ENCODE results near the gene LMBR1L. TPM values are rescaled to one million over a fixed set of nuclear protein-coding genes. Genes with fewer than 3 reads are reported as not detected.
"Not testable (repeated sequence)": the region's sequence is repeated elsewhere in the genome, so short reads cannot be mapped to it uniquely, and the experiment has no call there.

The LMBR1L gene
- total RNA-seq, 1 experiment from 2014 or later: 26.4 TPM

DNA sequence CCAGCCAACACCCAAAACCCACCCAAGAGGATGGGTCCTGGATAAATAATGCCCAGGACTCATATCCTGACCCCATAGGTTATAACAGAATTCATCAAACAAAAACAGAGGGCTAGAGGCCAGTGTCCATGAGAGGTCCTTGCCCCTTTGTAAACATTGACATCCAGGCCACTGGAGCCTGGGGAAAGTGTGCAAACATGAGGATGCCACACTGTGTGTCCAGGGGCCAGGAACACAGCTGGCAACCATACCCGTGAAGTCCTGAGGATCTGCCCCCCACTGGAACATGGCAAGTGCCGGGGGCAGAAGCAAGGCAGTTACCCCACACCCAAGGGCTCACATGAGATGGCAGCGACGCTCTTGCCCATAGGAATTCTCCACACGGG, 45.9 kb downstream of the LMBR1L start:
- Mint-ChIP-seq H3K36me3 (ENCODE audit: insufficient read depth, unreplicated experiment) (peaks cover 22% of the 10 kb centered on the region), H3K27ac (ENCODE audit: unreplicated experiment) (no peak overlapping the region)
- CTCF ChIA-PET: interaction anchor here (1.0 to 1.9 kb wide), 3 partner anchors 23 to 170 kb away, joined by 6 to 8 read pairs (median 7); no protein-coding TSS in a partner anchor

DNA sequence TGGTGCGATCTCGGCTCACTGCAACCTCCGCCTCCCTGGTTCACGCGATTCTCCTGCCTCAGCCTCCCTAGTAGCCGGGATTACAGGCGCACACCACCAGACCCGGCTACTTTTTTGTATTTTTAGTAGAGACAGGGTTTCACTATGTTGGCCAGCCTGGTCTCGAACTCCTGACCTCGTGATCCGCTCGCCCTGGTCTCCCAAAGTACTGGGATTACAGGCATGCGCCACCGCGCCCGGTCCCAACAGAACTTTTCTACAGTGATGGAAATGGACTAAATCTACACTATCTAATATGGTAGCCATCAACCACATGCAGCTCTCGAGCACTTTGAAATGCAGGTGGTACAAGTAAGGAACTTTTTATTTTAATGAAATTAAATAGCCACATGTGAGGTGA, 48.7 kb downstream of the LMBR1L start:
- H3K4me1 Mint-ChIP-seq (ENCODE audit: low read depth, unreplicated experiment): peaks cover 15% of the 10 kb centered on the region
- H3K4me3 Mint-ChIP-seq (ENCODE audit: low read depth, unreplicated experiment); CTCF ChIA-PET; DNase-seq; H3K9me3 Mint-ChIP-seq (ENCODE audit: low read depth, unreplicated experiment); BruUV-seq (replicated peaks); intact Hi-C loops (cut with micrococcal nuclease; ENCODE audit: unreplicated experiment); H3K27me3 Mint-ChIP-seq (ENCODE audit: unreplicated experiment); H3K27ac Mint-ChIP-seq (ENCODE audit: unreplicated experiment): not testable (repeated sequence)
- H3K36me3 Mint-ChIP-seq (ENCODE audit: insufficient read depth, unreplicated experiment): peaks cover 37% of the 10 kb centered on the region

More for the DNA sequence above, 45.9 kb downstream of the LMBR1L start:
- no peaks in the 10 kb centered on the region for H3K9me3 Mint-ChIP-seq (ENCODE audit: low read depth, unreplicated experiment)
- TF ChIP-seq, protein P1, sequence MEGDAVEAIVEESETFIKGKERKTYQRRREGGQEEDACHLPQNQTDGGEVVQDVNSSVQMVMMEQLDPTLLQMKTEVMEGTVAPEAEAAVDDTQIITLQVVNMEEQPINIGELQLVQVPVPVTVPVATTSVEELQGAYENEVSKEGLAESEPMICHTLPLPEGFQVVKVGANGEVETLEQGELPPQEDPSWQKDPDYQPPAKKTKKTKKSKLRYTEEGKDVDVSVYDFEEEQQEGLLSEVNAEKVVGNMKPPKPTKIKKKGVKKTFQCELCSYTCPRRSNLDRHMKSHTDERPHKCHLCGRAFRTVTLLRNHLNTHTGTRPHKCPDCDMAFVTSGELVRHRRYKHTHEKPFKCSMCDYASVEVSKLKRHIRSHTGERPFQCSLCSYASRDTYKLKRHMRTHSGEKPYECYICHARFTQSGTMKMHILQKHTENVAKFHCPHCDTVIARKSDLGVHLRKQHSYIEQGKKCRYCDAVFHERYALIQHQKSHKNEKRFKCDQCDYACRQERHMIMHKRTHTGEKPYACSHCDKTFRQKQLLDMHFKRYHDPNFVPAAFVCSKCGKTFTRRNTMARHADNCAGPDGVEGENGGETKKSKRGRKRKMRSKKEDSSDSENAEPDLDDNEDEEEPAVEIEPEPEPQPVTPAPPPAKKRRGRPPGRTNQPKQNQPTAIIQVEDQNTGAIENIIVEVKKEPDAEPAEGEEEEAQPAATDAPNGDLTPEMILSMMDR (IDR thresholded peaks at IDR 0.05; ENCODE audit: unreplicated experiment): no peak
- intact Hi-C loops (cut with micrococcal nuclease; ENCODE audit: unreplicated experiment): loop anchor here (1.0 to 2.0 kb wide), 2 partner anchors 34 to 57 kb away; no protein-coding TSS in a partner anchor
- BruUV-seq (replicated peaks): no TSS peak
- H3K4me3 Mint-ChIP-seq (ENCODE audit: low read depth, unreplicated experiment): no peak overlapping the region
- DNase-seq: no peak
- no peaks in the 10 kb centered on the region for H3K27me3 Mint-ChIP-seq (ENCODE audit: unreplicated experiment)
- H3K4me1 Mint-ChIP-seq (ENCODE audit: low read depth, unreplicated experiment): peaks cover 9% of the 10 kb centered on the region

DNA sequence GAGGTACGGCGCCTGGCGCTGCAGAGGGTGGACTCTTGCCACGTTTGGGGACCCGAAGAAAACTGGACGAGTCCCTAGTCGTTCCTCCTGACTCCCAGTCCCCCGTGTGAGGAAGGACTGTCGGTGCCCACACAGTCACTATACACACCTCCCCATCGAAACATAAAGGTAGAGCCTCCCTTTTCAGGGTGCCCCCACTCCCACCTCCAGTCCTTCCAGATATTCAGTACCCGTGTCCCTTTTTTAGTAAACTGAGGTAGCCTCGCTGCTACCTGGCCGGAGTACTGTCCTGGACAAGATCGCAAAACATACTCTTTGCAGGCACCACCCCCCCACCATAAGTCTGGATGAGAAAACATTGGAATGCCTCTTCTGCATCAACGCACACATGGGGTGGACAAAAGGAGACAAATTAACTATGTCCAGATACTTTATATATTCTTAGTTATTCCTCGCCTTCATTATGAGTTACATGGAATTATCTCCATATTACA, 49.4 kb downstream of the LMBR1L start:
- TSS peak; percentile 53 for BruUV-seq (replicated peaks)
- Mint-ChIP-seq H3K27ac (ENCODE audit: unreplicated experiment) (peak overlapping the region; percentile 61), H3K4me1 (ENCODE audit: low read depth, unreplicated experiment) (peaks cover 22% of the 10 kb centered on the region), H3K4me3 (ENCODE audit: low read depth, unreplicated experiment) (peak overlapping the region; percentile 79), H3K27me3 (ENCODE audit: unreplicated experiment) (no peaks in the 10 kb centered on the region), H3K9me3 (ENCODE audit: low read depth, unreplicated experiment) (no peaks in the 10 kb centered on the region), H3K36me3 (ENCODE audit: insufficient read depth, unreplicated experiment) (peaks cover 42% of the 10 kb centered on the region)
- peak; percentile 2 for DNase-seq
- TF ChIP-seq, protein P1 (IDR thresholded peaks at IDR 0.05; ENCODE audit: unreplicated experiment): no peak
- intact Hi-C loops (cut with micrococcal nuclease; ENCODE audit: unreplicated experiment): no loop called here
- CTCF ChIA-PET: no interaction called here

DNA sequence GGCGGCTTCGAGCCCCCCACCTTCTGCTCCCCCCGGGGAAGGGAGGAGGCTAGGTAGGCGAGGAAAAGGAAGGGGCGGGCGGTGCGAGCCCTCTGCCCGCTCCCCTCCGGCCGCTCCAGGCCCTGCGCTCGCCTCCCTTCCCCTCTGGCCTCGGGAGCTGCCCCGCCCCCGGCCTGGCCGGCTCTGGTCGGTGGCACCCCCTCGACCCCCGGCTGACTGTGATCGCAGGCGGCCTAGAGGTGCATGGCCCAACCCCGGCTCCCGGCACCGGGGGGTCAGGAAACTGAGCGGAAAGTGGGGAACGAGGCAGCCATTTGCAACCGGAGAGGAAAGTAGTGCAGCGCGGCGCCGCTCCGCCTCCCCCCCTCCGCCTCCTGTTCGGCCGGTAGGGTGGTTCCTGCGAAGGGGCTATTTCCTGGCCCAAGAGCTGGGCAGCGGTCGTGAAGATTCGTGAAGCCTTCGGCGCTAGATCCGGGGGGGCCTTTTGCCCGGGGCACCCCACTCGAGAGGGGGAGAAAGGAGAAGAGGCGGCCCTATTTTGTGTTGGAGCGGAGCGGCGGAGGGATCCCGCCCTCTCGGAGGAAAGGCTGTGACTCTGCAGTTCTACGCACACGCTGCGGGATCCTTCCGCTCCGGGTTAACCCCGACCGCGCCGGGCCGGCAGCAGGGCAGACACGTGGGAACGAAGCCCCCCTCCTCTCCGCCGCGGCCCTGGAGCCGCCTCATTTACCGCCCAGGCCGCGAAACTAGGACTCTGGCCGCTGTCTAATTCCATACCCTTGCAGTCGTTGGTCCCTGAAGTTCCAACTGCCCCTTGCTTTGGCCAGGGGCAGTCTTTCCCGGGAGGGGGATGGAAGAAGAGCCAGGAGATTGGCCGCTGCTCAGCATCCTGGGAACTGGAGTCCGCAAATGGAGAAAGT, 50.1 kb downstream of the LMBR1L start, which contains the start of gene KMT2D:
Gene KMT2D, minus strand, starts transcription at position 558 of the 920 bp plus-strand sequence. CDS start 5,470 bp downstream, outside the sequence.
- peaks cover 29% of the 10 kb centered on the region for H3K4me1 Mint-ChIP-seq (ENCODE audit: low read depth, unreplicated experiment)
- peaks cover 42% of the 10 kb centered on the region for H3K36me3 Mint-ChIP-seq (ENCODE audit: insufficient read depth, unreplicated experiment)
- intact Hi-C loops (cut with micrococcal nuclease; ENCODE audit: unreplicated experiment): no loop called here
- DNase-seq: peak; percentile 83
- no peaks in the 10 kb centered on the region for H3K9me3 Mint-ChIP-seq (ENCODE audit: low read depth, unreplicated experiment)
- no TSS peak for BruUV-seq (replicated peaks)
- peak within 1 kb of the TSS; percentile 79 for H3K4me3 Mint-ChIP-seq (ENCODE audit: low read depth, unreplicated experiment)
- CTCF ChIA-PET: interaction anchor here (0.6 kb wide), 1 partner anchor 238 kb away, joined by 3 read pairs; no protein-coding TSS in a partner anchor
- H3K27ac Mint-ChIP-seq (ENCODE audit: unreplicated experiment): peak within 1 kb of the TSS; percentile 77
- TF ChIP-seq, protein P1 (IDR thresholded peaks at IDR 0.05; ENCODE audit: unreplicated experiment): no peak
- H3K27me3 Mint-ChIP-seq (ENCODE audit: unreplicated experiment): no peaks in the 10 kb centered on the region
